Activated naive CD4-positive, alpha-beta T cell treated with anti-CD3 and anti-CD28 coated beads, Interleukin-2, amount 10 ng/mL, durations not matched to agents 5 hours and 36 hours (primary cell): ENCODE data around the gene LEP. TPM values are rescaled to one million over a fixed set of nuclear protein-coding genes. Genes with fewer than 3 reads are reported as not detected.

Experiments used
- microRNA-seq: library from miRNA; unstranded; fragments of <30 nt; microRNA quantifications from one replicate; pipeline ENCODE4 v1.2.0, GENCODE V29; 2022; ENCODE audit warnings: borderline microRNAs expressed, borderline replicate concordance
- total RNA-seq, 2 experiments: library from RNA; stranded (reverse); gene quantifications; one replicate each; pipeline ENCODE4 v1.2.3, GENCODE V29; 2021

LEP gene
- total RNA-seq, result not detected

DNA sequence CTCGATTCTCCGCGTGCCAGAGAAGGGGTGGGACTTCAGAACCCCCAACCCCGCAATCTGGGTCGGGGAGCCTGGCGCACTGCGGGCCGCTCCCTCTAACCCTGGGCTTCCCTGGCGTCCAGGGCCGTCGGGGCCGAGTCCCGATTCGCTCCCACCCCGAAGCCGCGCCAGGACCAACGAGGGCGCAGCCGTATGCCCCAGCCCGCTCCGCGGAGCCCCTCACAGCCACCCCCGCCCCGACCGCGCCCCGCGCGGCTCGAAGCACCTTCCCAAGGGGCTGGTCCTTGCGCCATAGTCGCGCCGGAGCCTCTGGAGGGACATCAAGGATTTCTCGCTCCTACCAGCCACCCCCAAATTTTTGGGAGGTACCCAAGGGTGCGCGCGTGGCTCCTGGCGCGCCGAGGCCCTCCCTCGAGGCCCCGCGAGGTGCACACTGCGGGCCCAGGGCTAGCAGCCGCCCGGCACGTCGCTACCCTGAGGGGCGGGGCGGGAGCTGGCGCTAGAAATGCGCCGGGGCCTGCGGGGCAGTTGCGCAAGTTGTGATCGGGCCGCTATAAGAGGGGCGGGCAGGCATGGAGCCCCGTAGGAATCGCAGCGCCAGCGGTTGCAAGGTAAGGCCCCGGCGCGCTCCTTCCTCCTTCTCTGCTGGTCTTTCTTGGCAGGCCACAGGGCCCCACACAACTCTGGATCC, at the start of gene LEP:
Gene LEP, plus strand, starts transcription at position 583 of the 691 bp plus-strand sequence. CDS start 10,741 bp downstream, outside the sequence.

Small RNA genes lying within 50 kb of the gene (microRNA-seq; reads per million reads assigned to microRNA genes)
- not detected for gene MIR129-1

Other genes with a start within 250 kb of the LEP start
- not detected for gene LRRC4, start 209.8 kb upstream of the LEP start, total RNA-seq
- gene RBM28, start 102.6 kb downstream of the LEP start, total RNA-seq, result 10 to 100 TPM; 35.7 to 38.6 TPM
- under 1 TPM; 0.34 to 0.55 TPM for gene PRRT4, start 120.4 kb downstream of the LEP start, total RNA-seq
- 10 to 100 TPM; 56.3 to 60.3 TPM for gene IMPDH1, start 168.7 kb downstream of the LEP start, total RNA-seq
- gene HILPDA, start 214.6 kb downstream of the LEP start, total RNA-seq, result 10 to 100 TPM; 23.5 to 24.9 TPM
- gene METTL2B, start 235.5 kb downstream of the LEP start, total RNA-seq, result 10 to 100 TPM; 21.1 to 23.2 TPM